Regular cardiac myocyte (primary cell): ENCODE measurements around the gene PTPRO. TPM values are rescaled to one million over a fixed set of nuclear protein-coding genes. Genes with fewer than 3 reads are reported as not detected.

Experiments used
- total RNA-seq: library from RNA; depleted of rRNA; stranded (reverse); fragments of >200 nt; gene quantifications from 2 replicates; pipeline ENCODE4 v1.2.3, GENCODE V29; 2014

Gene PTPRO
- total RNA-seq: 0.19 and 3.1 TPM in 2 replicates

DNA sequence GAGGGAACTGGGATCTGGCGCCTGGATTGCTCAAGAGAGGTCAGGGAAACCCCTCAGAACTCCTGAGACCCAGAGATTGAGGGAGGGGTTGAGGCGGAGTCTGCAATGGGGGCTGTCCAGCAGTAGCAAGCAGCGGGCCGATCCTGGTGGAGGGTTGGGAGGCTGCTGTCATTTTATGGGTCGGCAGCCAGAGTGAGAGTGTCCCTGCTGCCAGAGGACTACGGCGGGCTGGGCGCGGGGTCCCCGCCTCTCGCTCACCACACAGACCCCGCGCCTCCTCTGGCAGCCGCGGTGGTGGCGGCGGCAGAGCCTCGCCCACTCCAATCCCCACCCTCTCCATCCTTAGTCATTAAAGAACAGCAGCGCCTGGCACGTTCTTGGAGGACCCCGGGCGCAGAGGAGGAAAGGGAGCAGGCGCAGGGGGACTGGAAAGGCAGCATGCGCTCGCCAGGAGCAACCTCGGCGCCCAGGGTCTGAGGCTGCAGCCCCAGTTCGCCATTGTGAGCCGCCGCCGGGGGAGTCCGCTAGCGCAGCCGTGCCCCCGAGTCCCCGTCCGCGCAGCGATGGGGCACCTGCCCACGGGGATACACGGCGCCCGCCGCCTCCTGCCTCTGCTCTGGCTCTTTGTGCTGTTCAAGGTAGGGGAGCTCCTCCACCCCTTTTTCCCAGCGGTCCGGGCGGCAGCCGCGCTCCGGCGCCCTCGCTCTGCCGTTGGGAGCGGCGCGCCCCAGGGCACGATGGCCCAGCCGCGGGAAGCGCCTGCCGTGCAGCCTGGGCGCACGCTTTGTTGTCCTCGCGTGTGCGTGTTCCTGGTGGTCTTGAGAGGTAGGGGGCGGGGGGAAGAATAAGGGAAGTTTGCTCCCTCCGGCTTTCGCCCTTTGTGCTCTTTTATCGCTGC lies at the start of gene PTPRO:
TSS of gene PTPRO (plus strand) at position 345 of the 898 bp plus-strand sequence.

Other genes with a start within 250 kb of the PTPRO start
- 0.19 and 1.1 TPM in 2 replicates for gene RERG, start 101.1 kb upstream of the PTPRO start, total RNA-seq